ENCODE data around the gene POLK.

DNA sequence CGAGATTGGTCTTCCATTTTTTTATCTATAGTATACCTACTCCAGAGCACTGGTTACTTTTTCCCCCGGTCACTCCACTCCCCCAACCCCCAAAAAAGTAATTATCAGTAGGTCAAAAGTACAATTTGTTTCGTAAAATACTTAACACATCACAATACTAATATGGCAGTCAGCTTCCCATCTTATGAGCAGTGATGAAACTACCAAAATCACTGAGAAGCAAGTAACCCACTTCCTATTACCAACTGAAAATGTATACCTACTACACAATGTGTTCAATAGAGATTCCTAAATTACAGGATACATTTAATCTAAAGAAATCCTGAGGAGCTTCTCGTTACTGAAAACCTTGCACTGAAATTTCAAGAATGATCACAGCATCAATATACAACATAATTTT lies 2.1 kb upstream of the POLK start:
- TF ChIP-seq, protein P1, sequence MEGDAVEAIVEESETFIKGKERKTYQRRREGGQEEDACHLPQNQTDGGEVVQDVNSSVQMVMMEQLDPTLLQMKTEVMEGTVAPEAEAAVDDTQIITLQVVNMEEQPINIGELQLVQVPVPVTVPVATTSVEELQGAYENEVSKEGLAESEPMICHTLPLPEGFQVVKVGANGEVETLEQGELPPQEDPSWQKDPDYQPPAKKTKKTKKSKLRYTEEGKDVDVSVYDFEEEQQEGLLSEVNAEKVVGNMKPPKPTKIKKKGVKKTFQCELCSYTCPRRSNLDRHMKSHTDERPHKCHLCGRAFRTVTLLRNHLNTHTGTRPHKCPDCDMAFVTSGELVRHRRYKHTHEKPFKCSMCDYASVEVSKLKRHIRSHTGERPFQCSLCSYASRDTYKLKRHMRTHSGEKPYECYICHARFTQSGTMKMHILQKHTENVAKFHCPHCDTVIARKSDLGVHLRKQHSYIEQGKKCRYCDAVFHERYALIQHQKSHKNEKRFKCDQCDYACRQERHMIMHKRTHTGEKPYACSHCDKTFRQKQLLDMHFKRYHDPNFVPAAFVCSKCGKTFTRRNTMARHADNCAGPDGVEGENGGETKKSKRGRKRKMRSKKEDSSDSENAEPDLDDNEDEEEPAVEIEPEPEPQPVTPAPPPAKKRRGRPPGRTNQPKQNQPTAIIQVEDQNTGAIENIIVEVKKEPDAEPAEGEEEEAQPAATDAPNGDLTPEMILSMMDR (IDR thresholded peaks at IDR 0.05; ENCODE audit: insufficient read depth, low read depth, low read length) = no peak
- TF ChIP-seq EZH2 (IDR thresholded peaks at IDR 0.05; ENCODE audit: insufficient read depth, low read length) = no peak

All from astrocyte (in vitro differentiated cells and primary cell).